HG02759 (cell line): ENCODE results near the gene TRAPPC14.
A peak's percentile ranks its signal among the peaks of the same experiment; 100 is the strongest.
"Not testable (repeated sequence)": the region's sequence is repeated elsewhere in the genome, so short reads cannot be mapped to it uniquely, and the experiment has no call there.

ENCODE experiments used
- ATAC-seq: cut with Tn5 transposase; IDR thresholded peaks from one replicate; pipeline ENCODE4 v1.9.1; 2021; ENCODE audit warnings: mild to moderate bottlenecking, moderate library complexity; ENCODE audit not compliant: unreplicated experiment

Gene TRAPPC14

GRCh38 chr7:100154651-100155491, 3.7 kb downstream of the TRAPPC14 start:
- no peak for ATAC-seq

- ATAC-seq, result no peak
Observed at GRCh38 chr7:100153708-100154535, 4.6 kb downstream of the TRAPPC14 start.

DNA sequence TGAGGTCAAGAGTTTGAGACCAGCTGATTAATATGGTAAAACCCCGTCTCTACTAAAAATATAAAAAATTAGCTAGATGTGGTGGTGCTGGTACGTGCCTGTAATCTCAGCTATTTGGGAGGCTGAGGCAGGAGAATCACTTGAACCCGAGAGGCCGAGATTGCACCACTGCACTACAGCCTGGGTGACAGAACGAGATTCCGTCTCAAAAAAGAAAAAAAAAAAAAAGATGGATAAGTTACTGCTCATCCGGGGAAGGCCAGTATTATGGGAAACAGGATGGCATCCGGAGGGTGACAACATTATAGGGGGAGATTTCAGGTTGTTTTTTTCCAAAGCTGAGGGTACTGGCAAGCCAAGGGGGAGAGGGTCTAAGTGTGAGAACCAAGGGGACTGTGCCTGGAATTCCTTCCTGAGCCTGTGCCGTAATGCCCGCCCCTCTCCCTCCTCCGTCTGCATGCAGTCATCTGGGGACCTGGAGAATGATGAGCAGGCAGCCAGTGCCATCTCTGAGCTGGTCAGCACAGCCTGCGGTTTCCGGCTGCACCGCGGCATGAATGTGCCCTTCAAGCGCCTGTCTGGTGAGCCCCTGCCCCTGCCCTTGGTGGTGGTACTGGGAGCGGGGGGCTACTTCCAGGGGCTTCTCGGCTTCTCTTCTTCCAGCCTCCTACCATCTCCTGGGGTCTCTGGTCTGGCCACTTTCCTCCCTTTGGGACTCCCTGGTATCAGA, 5.4 kb downstream of the TRAPPC14 start:
- ATAC-seq, result no peak

GRCh38 chr7:100152404-100152803, 6.1 kb downstream of the TRAPPC14 start:
- ATAC-seq, result no peak

DNA sequence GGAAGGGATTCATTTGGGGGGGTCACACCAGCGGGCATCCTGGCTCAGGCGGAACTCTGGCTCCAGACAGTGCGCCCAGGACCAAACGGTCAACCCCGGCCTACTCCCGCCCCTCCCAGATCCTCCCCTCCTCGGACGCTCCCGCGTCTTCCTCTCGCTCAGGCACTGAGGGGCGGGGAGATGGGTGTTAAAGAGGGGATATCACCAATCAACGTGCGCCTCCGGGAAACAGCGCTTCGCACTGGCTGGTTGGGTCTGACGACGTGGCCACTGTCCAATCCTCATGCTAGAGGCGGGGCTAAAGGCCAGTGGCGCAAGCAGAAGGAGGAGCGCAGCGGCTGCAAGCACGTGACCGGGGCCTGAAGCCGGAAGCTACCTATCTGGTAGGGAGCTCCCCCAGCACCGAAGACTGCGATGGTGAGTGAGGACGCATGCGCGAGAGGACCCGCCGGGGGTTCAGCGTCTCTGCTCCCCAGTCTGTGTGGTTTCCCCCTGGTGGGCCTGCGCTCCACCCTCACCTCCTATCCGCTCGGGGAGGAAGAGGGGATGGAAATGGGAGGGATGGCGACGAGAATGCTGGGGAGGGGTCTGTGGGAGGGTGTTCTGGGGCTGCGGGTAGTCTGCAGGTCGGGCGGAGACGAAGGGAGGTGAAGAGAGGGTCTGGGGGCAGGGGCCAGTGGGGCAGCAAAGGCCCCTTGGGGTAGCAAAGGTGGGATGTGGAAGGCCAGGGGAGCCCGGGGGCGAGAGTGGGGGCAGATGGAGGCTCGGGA, 9.8 kb downstream of the TRAPPC14 start, which contains the start of gene LAMTOR4:
Gene LAMTOR4 (plus strand): TSS at position 360 of the 770 bp plus-strand sequence. CDS start 55 bp downstream, at position 415.
- ATAC-seq, result peak; percentile 97

GRCh38 chr7:100148225-100148558, 10.3 kb downstream of the TRAPPC14 start:
- no peak for ATAC-seq

DNA sequence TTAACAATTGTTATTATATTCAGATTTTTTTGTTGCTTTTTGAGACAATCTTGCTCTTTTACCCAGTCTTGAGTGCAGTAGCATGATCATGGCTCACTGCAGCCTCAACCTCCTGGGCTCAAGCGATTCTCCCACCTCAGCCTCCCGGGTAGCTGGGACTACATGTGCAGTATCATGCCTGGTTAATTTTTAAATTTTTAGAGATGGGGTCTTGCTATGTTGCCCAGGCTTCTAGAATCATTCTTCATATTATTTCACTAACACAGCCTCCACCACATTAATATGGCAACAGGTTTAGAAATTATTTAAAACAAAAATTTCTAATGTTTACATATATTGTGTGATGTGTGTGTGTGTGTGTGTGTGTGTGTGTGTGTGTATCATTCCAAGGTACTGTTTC, 11.2 kb downstream of the TRAPPC14 start:
- ATAC-seq, result no peak

DNA sequence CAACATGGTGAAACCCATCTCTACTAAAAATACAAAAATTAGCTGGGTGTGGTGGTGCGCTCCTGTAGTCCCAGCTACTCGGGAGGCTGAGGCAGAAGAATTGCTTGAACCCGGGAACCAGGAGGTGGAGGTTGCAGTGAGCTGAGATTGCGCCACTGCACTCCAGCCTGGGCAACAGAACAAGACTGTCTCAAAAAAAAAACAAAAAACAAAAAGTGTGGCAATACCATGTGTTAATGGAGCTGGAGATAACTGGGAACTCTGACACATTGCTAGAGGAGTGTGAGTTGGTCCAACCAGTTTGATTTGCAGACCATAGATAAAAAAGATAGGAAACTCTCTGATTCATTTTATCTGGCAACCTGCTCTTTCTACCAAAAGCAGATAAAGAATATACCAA, 12.2 kb downstream of the TRAPPC14 start:
- ATAC-seq, result not testable (repeated sequence)

DNA sequence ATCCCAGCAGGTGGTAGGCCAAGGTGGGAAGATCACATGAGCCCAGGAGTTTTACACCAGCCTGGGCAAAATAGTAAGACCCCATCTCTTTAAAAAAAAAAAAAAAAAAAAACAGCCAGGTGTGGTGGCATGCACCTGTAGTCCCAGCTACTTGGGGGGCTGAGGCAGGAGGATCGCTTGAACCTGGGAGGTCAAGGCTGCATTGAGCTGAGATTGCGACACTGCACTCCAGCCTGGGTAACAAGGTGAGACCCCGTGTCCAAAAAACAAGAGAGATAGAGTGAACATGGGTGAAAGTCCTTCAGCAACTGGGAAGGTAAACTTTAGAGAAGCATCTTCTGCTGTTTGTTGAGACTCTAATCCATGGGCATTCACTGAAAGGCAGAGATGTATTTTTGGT, 16.1 kb downstream of the TRAPPC14 start:
- no peak for ATAC-seq

GRCh38 chr7:100141555-100141949, 17.0 kb downstream of the TRAPPC14 start:
- ATAC-seq, result no peak

GRCh38 chr7:100137851-100138760, 20.4 kb downstream of the TRAPPC14 start:
- ATAC-seq, result no peak

DNA sequence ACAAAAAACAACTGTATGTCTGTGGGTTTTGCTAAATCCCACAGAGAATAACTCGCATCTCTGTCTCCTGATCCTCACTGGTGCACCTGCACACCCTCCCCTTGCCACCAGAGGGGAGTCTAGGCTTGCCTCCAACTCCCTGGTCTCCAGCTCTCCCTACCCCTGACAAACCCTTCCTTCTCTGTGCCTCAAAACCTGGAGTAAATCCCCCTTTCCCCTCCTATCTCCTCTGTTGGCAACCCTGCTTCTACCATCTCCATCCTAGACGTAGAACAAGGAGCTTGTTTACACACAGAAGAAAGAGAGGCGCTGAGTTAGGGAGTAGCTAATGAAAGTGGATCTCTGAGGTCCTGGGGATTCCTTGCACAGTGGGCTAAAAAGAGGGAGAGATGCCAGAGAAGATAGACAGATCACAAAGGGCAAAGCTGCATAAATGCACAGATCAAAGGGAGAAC, 25.8 kb downstream of the TRAPPC14 start:
- ATAC-seq, result peak; percentile 63

- ATAC-seq, result no peak
Observed at GRCh38 chr7:100132126-100132525, 26.4 kb downstream of the TRAPPC14 start.

- no peak for ATAC-seq
Observed at GRCh38 chr7:100130608-100131453, 27.7 kb downstream of the TRAPPC14 start.

- ATAC-seq, result not testable (repeated sequence)
Observed at GRCh38 chr7:100130220-100130607, 28.3 kb downstream of the TRAPPC14 start.

GRCh38 chr7:100128637-100128963, 29.9 kb downstream of the TRAPPC14 start:
- no peak for ATAC-seq

- ATAC-seq, result no peak
Observed at GRCh38 chr7:100127866-100128636, 30.5 kb downstream of the TRAPPC14 start.
